IPS DF 6.9 (cell line): ENCODE results near the gene CCDC85C.

Source experiments
- DNase-seq: peaks from one replicate; pipeline ENCODE4 v3.0.0-alpha.2; 2013; ENCODE audit warnings: low read depth, low spot score
- H3K27ac ChIP-seq: one replicate; pipeline ENCODE4 v1.5.1; 2013; ENCODE audit warnings: low read length, control low read depth
- H3K27me3 ChIP-seq: 2 replicates; pipeline ENCODE4 v1.6.1; 2013; ENCODE audit warnings: mild to moderate bottlenecking, low read length; ENCODE audit not compliant: control insufficient read depth, insufficient read depth
- H3K36me3 ChIP-seq: 2 replicates; pipeline ENCODE4 v1.6.1; 2013; ENCODE audit warnings: low read length; ENCODE audit not compliant: control insufficient read depth, insufficient read depth
- H3K4me1 ChIP-seq: 2 replicates; pipeline ENCODE4 v1.6.1; 2013; ENCODE audit warnings: low read length; ENCODE audit not compliant: control insufficient read depth, insufficient read depth
- H3K4me3 ChIP-seq: 2 replicates; pipeline ENCODE4 v1.5.1; 2013; ENCODE audit warnings: mild to moderate bottlenecking, low read length
- H3K9me3 ChIP-seq: 2 replicates; pipeline ENCODE4 v1.6.1; 2013; ENCODE audit warnings: low read length, inconsistent platforms; ENCODE audit not compliant: control insufficient read depth, insufficient read depth
- WGBS: extraction: QIAGEN DNeasy Blood & Tissue Kit; methylation state at CpG from one replicate; pipeline ENCODE4 v1.1.7; 2013; ENCODE audit warnings: mixed read lengths, missing lambda C conversion rate; ENCODE audit not compliant: insufficient read length, insufficient coverage; 5-methylcytosine and 5-hydroxymethylcytosine counted together

The CCDC85C gene

GRCh38 chr14:99576761-99577705 is 27.0 kb downstream of the CCDC85C start:
- DNase-seq = no peak
- Histone ChIP-seq H3K4me3 (no peak overlapping the region), H3K9me3 (no peaks in the 10 kb centered on the region), H3K27me3 (no peaks in the 10 kb centered on the region), H3K4me1 (peaks cover 20% of the 10 kb centered on the region), H3K27ac (no peak overlapping the region), H3K36me3 (no peaks in the 10 kb centered on the region)
- no CpG with 5 or more reads among the region's 26 CpGs for WGBS

DNA sequence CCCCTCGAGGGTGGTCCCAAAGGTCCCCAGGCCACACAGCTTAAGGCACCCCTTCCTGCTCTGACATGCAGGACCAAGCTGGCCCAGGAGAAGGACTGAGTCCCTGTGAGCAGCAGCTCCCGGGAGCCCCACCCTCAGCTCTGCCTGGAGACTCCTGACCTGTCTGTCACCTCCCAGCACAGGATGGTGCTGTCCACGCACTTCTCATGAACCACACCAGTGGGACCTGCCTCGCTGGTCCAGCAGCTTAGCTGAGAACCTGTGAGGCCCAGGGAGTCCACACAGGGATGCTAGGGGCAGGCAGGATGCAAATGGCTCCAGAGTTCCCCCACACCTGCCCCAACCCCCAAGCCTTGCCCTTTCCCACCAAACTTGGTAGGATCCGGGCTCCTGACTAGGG is 27.7 kb downstream of the CCDC85C start:
- H3K27ac ChIP-seq = no peak overlapping the region

DNA sequence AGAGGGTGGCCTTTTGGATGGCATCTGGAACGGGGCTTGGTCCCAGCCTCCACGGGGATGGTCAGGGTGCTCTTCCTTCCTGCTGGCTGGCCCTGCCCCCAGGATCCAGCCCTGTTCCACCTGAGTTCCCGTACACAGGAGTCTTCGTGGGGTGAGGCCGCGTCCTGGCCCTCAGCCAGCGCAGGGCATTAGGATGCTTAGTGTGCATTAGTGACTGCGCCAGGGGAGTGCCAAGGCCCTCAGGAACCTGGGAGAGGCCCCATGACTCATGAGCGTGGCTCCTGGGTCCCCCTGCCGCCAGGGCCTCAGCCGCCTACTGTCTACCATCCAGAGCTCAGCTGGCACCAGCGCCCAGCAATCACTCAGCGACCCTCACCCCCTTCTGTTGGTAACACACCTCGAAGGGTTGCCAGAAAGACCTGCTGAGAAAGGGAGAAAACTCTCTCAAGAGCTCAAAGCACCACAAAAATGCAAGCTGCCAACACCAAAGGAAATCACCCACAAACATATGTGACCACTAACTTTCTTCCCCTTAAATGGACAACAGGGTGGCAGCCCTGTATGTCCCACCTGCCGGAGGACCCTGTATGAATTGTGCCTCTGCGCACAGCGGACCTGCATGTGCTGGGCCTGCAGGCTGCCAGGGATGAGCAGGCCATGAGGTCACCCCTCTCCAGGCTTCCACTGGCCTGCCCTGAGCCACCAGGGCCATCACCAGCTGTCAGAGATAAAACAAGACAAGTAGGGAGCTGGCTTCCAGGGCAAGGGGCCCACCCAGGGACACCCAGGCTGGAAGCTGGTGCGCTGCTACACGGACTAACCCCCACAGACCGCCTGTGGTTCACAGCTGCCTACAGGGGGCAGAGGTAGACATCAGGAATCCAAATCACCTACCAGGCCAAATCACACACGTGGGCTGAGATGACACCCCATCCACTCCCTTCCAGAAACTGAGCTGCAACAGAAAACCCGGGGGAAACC is 28.7 kb downstream of the CCDC85C start:
- DNase-seq = no peak
- Histone ChIP-seq H3K4me3 (no peak overlapping the region), H3K4me1 (peaks cover 24% of the 10 kb centered on the region), H3K27me3 (no peaks in the 10 kb centered on the region), H3K9me3 (no peaks in the 10 kb centered on the region), H3K36me3 (no peaks in the 10 kb centered on the region), H3K27ac (no peak overlapping the region)
- WGBS = no CpG with 5 or more reads among the region's 22 CpGs

More for the DNA sequence above, 27.7 kb downstream of the CCDC85C start:
- Histone ChIP-seq H3K4me3 (no peak overlapping the region), H3K27me3 (no peaks in the 10 kb centered on the region), H3K36me3 (no peaks in the 10 kb centered on the region), H3K4me1 (peaks cover 22% of the 10 kb centered on the region), H3K9me3 (no peaks in the 10 kb centered on the region)
- WGBS = no CpG with 5 or more reads among the region's 5 CpGs
- DNase-seq = no peak

- Histone ChIP-seq H3K27me3 (no peaks in the 10 kb centered on the region), H3K4me1 (peaks cover 26% of the 10 kb centered on the region), H3K36me3 (no peaks in the 10 kb centered on the region), H3K9me3 (no peaks in the 10 kb centered on the region), H3K4me3 (no peak overlapping the region), H3K27ac (no peak overlapping the region)
- no CpG with 5 or more reads among the region's 11 CpGs for WGBS
- peak; percentile 33 for DNase-seq
Observed at GRCh38 chr14:99574099-99574880, 29.7 kb downstream of the CCDC85C start.

- Histone ChIP-seq H3K36me3 (no peaks in the 10 kb centered on the region), H3K9me3 (no peaks in the 10 kb centered on the region), H3K27ac (no peak overlapping the region), H3K4me3 (no peak overlapping the region), H3K27me3 (no peaks in the 10 kb centered on the region), H3K4me1 (peaks cover 26% of the 10 kb centered on the region)
- no CpG with 5 or more reads among the region's 15 CpGs for WGBS
- no peak for DNase-seq
Observed at GRCh38 chr14:99573436-99574098, 30.4 kb downstream of the CCDC85C start.

GRCh38 chr14:99573000-99573330 is 31.0 kb downstream of the CCDC85C start:
- H3K27me3 ChIP-seq = no peaks in the 10 kb centered on the region
- H3K27ac ChIP-seq = no peak overlapping the region
- no peaks in the 10 kb centered on the region for H3K9me3 ChIP-seq
- H3K36me3 ChIP-seq = no peaks in the 10 kb centered on the region
- WGBS = no CpG with 5 or more reads among the region's 16 CpGs
- DNase-seq = no peak
- H3K4me1 ChIP-seq = peaks cover 26% of the 10 kb centered on the region
- H3K4me3 ChIP-seq = no peak overlapping the region

DNA sequence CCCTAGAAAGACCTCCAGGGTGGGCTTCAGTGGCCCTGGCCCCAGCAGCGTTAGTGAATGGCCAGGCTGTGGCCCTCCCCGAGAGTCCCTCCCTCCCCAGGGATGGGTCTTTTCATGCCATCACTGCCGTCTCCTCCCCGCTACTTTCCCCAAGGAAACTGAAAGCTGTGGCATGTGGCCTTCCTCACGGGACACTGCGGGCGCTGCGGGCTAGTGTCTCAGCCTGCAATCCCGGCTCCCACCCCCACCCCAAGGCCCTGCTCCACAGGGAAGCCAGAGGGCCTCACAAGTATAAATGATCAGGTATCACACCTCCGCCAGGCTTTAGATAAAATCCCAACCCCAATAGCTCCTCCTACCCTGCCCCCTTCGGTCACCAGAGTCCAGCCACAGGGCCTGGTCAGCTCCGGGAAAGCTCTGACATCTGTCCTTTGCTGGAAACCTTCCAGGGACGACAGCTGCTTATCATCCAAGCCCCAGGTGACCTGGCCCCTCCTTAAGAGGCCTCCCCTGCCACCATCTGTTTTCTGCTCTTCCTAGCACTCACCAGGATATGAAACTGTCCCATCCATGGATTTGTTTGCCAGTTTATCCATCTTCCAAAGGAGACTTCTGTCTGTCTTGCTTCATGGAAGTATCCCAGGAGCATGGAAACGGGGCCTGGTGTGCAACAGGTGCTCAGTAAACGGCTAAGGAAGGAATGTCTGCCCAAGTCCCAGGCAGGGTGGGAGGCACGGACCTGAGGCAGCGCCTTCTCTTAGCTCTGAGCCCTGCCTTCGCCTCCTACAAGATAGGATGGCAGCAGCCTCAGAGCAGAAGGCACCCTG is 31.6 kb downstream of the CCDC85C start:
- WGBS = no CpG with 5 or more reads among the region's 18 CpGs
- H3K4me1 ChIP-seq = peaks cover 26% of the 10 kb centered on the region
- H3K9me3 ChIP-seq = no peaks in the 10 kb centered on the region
- DNase-seq = no peak
- no peaks in the 10 kb centered on the region for H3K36me3 ChIP-seq
- H3K27ac ChIP-seq = no peak overlapping the region
- H3K4me3 ChIP-seq = no peak overlapping the region
- H3K27me3 ChIP-seq = no peaks in the 10 kb centered on the region

DNA sequence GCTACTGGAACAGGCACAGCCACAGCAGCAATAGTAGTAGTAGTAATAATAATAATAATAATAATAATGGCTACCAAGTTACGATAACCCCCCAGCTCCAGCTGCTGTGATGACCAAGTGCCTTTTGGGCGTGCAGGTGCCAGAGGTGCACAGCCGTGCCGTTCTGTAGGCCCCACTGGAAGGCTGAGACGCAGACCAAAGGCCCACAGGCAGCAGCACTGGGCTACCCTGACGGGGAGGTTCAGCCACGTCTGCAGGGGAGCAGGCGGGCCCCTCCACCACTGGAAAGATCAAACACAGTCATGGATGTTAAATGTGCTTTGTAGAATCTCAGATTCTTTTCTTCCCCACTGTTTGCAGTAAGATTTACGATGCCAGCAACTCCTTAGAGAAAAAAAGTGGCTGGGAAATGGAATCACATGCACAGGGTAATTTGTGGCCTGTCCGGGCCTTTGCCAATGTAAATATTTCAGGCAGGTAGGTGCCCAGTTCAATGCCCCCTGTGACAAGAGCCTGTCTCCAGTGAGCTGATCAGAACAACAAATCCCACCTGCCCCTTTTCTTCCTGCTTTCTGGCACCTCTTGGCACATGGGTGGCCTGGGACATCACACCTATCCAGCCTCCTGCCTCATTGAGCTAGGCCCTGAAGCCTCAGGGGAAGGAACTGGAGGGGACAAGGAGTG is 32.6 kb downstream of the CCDC85C start:
- no peaks in the 10 kb centered on the region for H3K36me3 ChIP-seq
- no peaks in the 10 kb centered on the region for H3K27me3 ChIP-seq
- WGBS = no CpG with 5 or more reads among the region's 10 CpGs
- no peaks in the 10 kb centered on the region for H3K9me3 ChIP-seq
- peaks cover 26% of the 10 kb centered on the region for H3K4me1 ChIP-seq
- no peak for DNase-seq
- no peak overlapping the region for H3K27ac ChIP-seq
- no peak overlapping the region for H3K4me3 ChIP-seq
